ENCODE measurements around the gene ZNF474. TPM values are rescaled to one million over a fixed set of nuclear protein-coding genes. Genes with fewer than 3 reads are reported as not detected.
A peak's percentile ranks its signal among the peaks of the same experiment; 100 is the strongest.

The ZNF474 gene
- total RNA-seq, 4 donors from 2014 or later: 1.0 to 2.0 (median 1.4) TPM; not detected in 1

- Histone ChIP-seq H3K27ac (no peak overlapping the region), H3K4me1 (peaks cover 8% of the 10 kb centered on the region), H3K36me3 (no peaks in the 10 kb centered on the region), H3K27me3 (no peaks in the 10 kb centered on the region), H3K4me3 (no peak overlapping the region), H3K9me3 (no peaks in the 10 kb centered on the region)
- DNase-seq (ENCODE audit: low spot score in 2 of 2): no peak
- 63% methylated on average over 1 of the region's 1 CpG for WGBS
- TF ChIP-seq CTCF (IDR thresholded peaks at IDR 0.05): no peak
- TF ChIP-seq POLR2A (IDR thresholded peaks at IDR 0.05): no peak
- no peak for TF ChIP-seq EP300 (IDR thresholded peaks at IDR 0.05)
- TF ChIP-seq POLR2AphosphoS5 (IDR thresholded peaks at IDR 0.05): no peak
Observed at GRCh38 chr5:122118356-122118948, 10.9 kb upstream of the ZNF474 start.

DNA sequence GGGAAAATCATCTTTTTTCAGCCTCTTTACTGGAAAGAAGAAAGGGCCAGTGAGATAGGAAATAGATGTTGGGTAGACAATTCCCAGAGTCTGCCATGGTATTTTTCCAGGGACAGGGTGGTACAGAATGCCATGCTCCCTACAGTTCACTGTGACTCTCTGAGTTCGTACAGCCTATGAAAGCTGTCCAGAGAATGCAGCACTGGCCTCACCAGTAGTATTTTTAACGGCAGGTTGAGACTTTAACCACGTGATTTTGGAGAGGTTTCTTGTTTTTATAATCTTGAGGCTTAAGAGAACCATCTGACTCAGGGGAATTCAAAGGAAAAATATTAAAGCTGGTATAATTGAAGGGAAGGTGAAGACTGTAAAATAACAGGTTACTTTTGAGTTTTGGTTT is 10.1 kb upstream of the ZNF474 start:
- H3K27me3 ChIP-seq: no peaks in the 10 kb centered on the region
- no peaks in the 10 kb centered on the region for H3K36me3 ChIP-seq
- TF ChIP-seq CTCF (IDR thresholded peaks at IDR 0.05) (no peak), EP300 (IDR thresholded peaks at IDR 0.05) (no peak), POLR2AphosphoS5 (IDR thresholded peaks at IDR 0.05) (no peak)
- no peak overlapping the region for H3K4me3 ChIP-seq
- DNase-seq (ENCODE audit: low spot score in 2 of 2): no peak
- H3K27ac ChIP-seq: no peak overlapping the region
- 76% methylated on average over 3 of the region's 3 CpGs for WGBS
- no peaks in the 10 kb centered on the region for H3K9me3 ChIP-seq
- peaks cover 8% of the 10 kb centered on the region for H3K4me1 ChIP-seq

DNA sequence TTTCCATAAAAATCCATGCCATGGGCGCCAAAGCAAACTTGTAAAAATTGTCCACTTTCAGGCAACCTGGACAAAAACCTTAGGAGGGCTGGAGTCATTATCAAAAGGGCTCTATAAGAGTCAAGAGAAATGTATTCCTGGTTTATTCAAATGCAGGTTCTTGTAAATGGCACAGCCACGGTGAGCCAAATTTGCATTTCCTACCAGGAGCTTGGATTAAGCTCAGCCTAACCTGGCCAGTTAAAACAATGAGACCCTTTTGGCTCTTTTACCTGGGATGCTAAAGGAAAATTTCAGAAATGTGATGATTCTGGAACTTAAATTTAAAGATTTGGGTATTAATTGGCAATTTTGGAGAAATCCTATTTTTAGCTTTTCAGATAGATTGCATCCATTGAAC is 8.9 kb upstream of the ZNF474 start:
- no peaks in the 10 kb centered on the region for H3K36me3 ChIP-seq
- H3K4me1 ChIP-seq: peaks cover 8% of the 10 kb centered on the region
- H3K27ac ChIP-seq: peak overlapping the region; percentile 17
- no peak for DNase-seq (ENCODE audit: low spot score in 2 of 2)
- no peak overlapping the region for H3K4me3 ChIP-seq
- H3K27me3 ChIP-seq: no peaks in the 10 kb centered on the region
- H3K9me3 ChIP-seq: no peaks in the 10 kb centered on the region
- WGBS: 87% methylated on average over 2 of the region's 2 CpGs
- TF ChIP-seq CTCF (IDR thresholded peaks at IDR 0.05) (no peak), POLR2AphosphoS5 (IDR thresholded peaks at IDR 0.05) (no peak), EP300 (IDR thresholded peaks at IDR 0.05) (no peak), POLR2A (IDR thresholded peaks at IDR 0.05) (no peak)

DNA sequence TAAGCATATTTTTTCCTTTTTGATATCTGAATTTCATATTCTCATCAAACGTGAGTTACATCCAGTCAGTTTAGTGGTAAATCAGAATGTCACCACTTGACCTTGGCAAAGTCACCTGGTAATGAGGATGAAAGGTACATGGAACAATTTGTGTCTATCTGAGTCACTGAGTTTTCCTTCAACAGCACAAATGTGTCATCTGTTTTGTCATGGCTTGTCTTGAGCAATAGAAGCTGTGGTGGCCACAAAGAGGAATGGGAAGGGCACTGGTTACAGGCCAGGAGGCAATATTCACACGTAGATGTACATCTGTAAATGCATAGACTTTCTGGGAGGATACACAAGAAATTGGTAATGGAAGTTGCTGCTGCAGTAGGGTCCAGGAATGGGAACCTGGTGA is 8.4 kb upstream of the ZNF474 start:
- Histone ChIP-seq H3K4me3 (no peak overlapping the region), H3K36me3 (no peaks in the 10 kb centered on the region), H3K4me1 (peaks cover 8% of the 10 kb centered on the region), H3K9me3 (no peaks in the 10 kb centered on the region), H3K27me3 (no peaks in the 10 kb centered on the region), H3K27ac (peak overlapping the region; percentile 43)
- DNase-seq (ENCODE audit: low spot score in 2 of 2): no peak
- TF ChIP-seq CTCF (IDR thresholded peaks at IDR 0.05): no peak
- TF ChIP-seq POLR2AphosphoS5 (IDR thresholded peaks at IDR 0.05): peak in 2 of 3 donors; percentile 67 to 69
- no peak for TF ChIP-seq EP300 (IDR thresholded peaks at IDR 0.05)
- WGBS: 57% methylated on average over 2 of the region's 2 CpGs

DNA sequence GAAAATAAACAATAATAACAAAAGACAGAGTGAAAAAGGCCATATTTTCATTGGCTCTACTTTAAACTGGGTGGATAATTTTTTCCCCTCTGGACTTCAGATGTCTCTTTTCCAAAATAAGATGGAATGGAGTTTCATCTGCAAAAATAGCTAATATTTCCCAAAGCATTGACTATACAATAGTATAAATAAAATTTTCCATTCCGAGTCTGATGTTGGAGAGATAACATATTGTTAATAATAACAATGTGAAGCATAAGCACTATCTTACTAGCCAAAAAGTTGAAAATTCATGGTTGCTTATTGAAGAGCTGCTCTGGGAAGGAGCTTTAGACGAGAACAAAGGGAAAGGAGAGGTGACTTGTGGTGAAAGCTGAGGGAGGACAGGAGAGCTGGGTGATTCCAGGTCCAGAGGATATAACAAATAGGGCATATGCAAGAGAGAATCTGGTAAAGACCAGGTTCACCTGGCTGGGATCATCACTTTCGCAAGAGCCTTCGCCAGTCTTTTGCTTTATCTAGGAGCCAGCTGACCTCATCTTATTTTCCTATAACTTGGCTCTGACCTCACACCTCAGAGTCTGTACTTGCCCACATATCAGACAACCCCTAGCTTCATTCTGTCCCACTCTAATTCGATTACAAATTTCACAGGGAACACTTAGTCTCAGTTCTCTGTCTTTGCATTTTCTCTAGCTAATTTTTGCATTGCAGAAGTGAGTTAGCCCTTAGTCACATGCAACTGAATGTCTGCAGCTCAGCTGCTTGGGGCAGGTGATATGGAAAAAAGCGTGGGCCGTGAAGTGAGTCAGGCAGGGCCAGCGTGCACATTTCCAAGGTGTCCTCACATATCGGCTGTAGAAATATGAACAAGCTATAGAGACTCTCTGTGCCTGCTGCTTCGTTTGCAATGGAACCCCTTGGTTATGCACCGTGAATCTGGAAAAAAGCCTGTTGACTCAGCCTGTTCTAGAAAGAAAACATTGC is 7.6 kb upstream of the ZNF474 start:
- WGBS: 80% methylated on average over 11 of the region's 11 CpGs
- TF ChIP-seq POLR2AphosphoS5 (IDR thresholded peaks at IDR 0.05) (no peak), EP300 (IDR thresholded peaks at IDR 0.05) (no peak), POLR2A (IDR thresholded peaks at IDR 0.05) (no peak), CTCF (IDR thresholded peaks at IDR 0.05) (no peak)
- Histone ChIP-seq H3K36me3 (no peaks in the 10 kb centered on the region), H3K9me3 (no peaks in the 10 kb centered on the region), H3K27ac (peak overlapping the region; percentile 43), H3K4me1 (peaks cover 8% of the 10 kb centered on the region), H3K27me3 (no peaks in the 10 kb centered on the region), H3K4me3 (no peak overlapping the region)
- DNase-seq (ENCODE audit: low spot score in 2 of 2): no peak
